HCT116 (cell line): Measurements from ENCODE around the gene TIMP4.

Experiments
- ATF3 ChIP-seq: IDR thresholded peaks from 2 replicates; pipeline ENCODE4 v1.6.1; 2012
- EGR1 ChIP-seq: IDR thresholded peaks from 2 replicates; pipeline ENCODE4 v1.6.1; 2012; ENCODE audit warnings: low read depth
- EZH2 ChIP-seq: fragments of 200-600 bp; sonication (generic); IDR thresholded peaks from 2 replicates; pipeline ENCODE4 v1.6.1; 2017; ENCODE audit warnings: antibody characterized with exemption, mixed run types
- JUND ChIP-seq: IDR thresholded peaks from 2 replicates; pipeline ENCODE4 v1.6.1; 2012
- POLR2A ChIP-seq: IDR thresholded peaks from 2 replicates; pipeline ENCODE4 v1.7.0; 2011; ENCODE audit warnings: borderline replicate concordance; ENCODE audit not compliant: insufficient read depth, insufficient read length; ENCODE audit errors: extremely low read depth
- POLR2AphosphoS5 ChIP-seq: IDR thresholded peaks from 2 replicates; pipeline ENCODE4 v1.6.1; 2011; ENCODE audit warnings: mild to moderate bottlenecking, low read depth, low read length, moderate library complexity
- RAD21 ChIP-seq: IDR thresholded peaks from 2 replicates; pipeline ENCODE4 v1.6.1; 2012; ENCODE audit warnings: low read depth, mild to moderate bottlenecking
- REST ChIP-seq: IDR thresholded peaks from 2 replicates; pipeline ENCODE4 v1.6.1; 2012; ENCODE audit warnings: low read depth
- SIN3A ChIP-seq: IDR thresholded peaks from 2 replicates; pipeline ENCODE4 v1.6.1; 2012; ENCODE audit warnings: low read depth
- YY1 ChIP-seq: IDR thresholded peaks from 2 replicates; pipeline ENCODE4 v1.6.1; 2011; ENCODE audit warnings: low read length, low read depth, moderate library complexity, mild to moderate bottlenecking; ENCODE audit not compliant: insufficient replicate concordance; ENCODE audit errors: extremely low read depth
- TF ChIP-seq, protein P1 (sequence below), 3 experiments: fragments of 200-600 bp in 1 of 3; sonication (generic) in 1 of 3; IDR thresholded peaks in 2 of 3; conservative IDR thresholded peaks in 1 of 3; 2 replicates each; pipeline ENCODE4 v1.5.1; 2012 to 2017; ENCODE audit warnings: low read depth in 2 of 3, low read length in 2 of 3, antibody characterized with exemption in 1 of 3, borderline replicate concordance in 1 of 3, control low read depth in 1 of 3, mild to moderate bottlenecking in 1 of 3, mixed read lengths in 1 of 3, mixed run types in 1 of 3, moderate library complexity in 1 of 3; ENCODE audit not compliant: insufficient read depth in 1 of 3

DNA sequence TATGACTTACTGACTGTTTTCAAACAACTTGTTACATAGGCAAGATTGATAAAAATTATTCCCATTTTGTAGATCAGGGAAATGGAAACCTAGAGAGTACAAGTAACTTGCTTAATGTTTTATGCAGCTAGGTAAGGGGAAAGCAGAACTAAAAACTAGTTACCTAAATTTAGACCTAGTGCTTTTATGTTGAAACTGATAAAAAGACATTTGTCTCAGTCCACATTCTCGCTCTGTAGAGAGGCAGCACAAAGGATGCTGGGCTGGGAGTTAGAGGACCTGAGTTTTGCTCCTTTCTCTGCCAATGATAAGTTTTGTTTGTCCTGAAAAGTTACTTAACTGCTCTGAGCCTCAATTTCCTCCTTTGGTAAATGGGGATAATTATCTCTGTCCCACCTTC, 17.4 kb downstream of the TIMP4 start:
- TF ChIP-seq, protein P1, sequence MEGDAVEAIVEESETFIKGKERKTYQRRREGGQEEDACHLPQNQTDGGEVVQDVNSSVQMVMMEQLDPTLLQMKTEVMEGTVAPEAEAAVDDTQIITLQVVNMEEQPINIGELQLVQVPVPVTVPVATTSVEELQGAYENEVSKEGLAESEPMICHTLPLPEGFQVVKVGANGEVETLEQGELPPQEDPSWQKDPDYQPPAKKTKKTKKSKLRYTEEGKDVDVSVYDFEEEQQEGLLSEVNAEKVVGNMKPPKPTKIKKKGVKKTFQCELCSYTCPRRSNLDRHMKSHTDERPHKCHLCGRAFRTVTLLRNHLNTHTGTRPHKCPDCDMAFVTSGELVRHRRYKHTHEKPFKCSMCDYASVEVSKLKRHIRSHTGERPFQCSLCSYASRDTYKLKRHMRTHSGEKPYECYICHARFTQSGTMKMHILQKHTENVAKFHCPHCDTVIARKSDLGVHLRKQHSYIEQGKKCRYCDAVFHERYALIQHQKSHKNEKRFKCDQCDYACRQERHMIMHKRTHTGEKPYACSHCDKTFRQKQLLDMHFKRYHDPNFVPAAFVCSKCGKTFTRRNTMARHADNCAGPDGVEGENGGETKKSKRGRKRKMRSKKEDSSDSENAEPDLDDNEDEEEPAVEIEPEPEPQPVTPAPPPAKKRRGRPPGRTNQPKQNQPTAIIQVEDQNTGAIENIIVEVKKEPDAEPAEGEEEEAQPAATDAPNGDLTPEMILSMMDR (IDR thresholded peaks at IDR 0.05 in 2 of 3, conservative IDR thresholded peaks at IDR 0.05 in 1 of 3; ENCODE audit: borderline replicate concordance in 1 of 3, insufficient read depth in 1 of 3, low read depth in 2 of 3, low read length in 2 of 3) = no peak
- TF ChIP-seq EGR1 (no peak), ATF3 (no peak), SIN3A (no peak), POLR2A (no peak), POLR2AphosphoS5 (no peak), REST (no peak), RAD21 (no peak), YY1 (no peak), JUND (no peak), EZH2 (no peak)
